HAP-1 (cell line): Measurements from ENCODE around the gene LRP1-AS.

Source experiments
- DNase-seq, 2 experiments: peaks; one replicate each; pipeline ENCODE4 v3.0.0-alpha.2; 2016 to 2020; ENCODE audit warnings: low spot score in 2 of 2
- H3K27me3 ChIP-seq: fragments of 250-450 bp; sonication (Bioruptor Pico); 2 replicates; pipeline ENCODE4 v1.5.1; 2020; ENCODE audit warnings: low read depth, mild to moderate bottlenecking, moderate library complexity
- H3K36me3 ChIP-seq: fragments of 250-450 bp; sonication (Bioruptor Pico); replicated peaks from 2 replicates; pipeline ENCODE4 v1.5.1; 2020; ENCODE audit warnings: mild to moderate bottlenecking
- H3K4me1 ChIP-seq: fragments of 250-450 bp; sonication (Bioruptor Pico); 2 replicates; pipeline ENCODE4 v1.5.1; 2020; ENCODE audit warnings: mild to moderate bottlenecking
- H3K4me3 ChIP-seq: fragments of 250-450 bp; sonication (Bioruptor Pico); 2 replicates; pipeline ENCODE4 v1.5.1; 2020; ENCODE audit warnings: mild to moderate bottlenecking, moderate library complexity
- H3K9me3 ChIP-seq: fragments of 250-450 bp; sonication (Bioruptor Pico); 2 replicates; pipeline ENCODE4 v1.5.1; 2020; ENCODE audit warnings: mild to moderate bottlenecking, moderate library complexity
- in situ Hi-C: fragments of 300-500 bp; cut with MboI; formaldehyde crosslinking; loops from 3 replicates; pipeline ENCODE4 v1.14.3; 2020; ENCODE audit warnings: low sequenced_read_pairs, inconsistent platforms, mixed read lengths

LRP1-AS gene

GRCh38 chr12:57162553-57163125 lies 15.2 kb upstream of the LRP1-AS start:
- Histone ChIP-seq H3K27me3 (no peaks in the 10 kb centered on the region), H3K36me3 (peaks cover 6% of the 10 kb centered on the region), H3K9me3 (no peaks in the 10 kb centered on the region), H3K4me3 (no peak overlapping the region), H3K4me1 (no peaks in the 10 kb centered on the region)
- DNase-seq, result no peak
- in situ Hi-C loops, result no loop called here

GRCh38 chr12:57161491-57161890 lies 14.1 kb upstream of the LRP1-AS start:
- H3K4me1 ChIP-seq, result no peaks in the 10 kb centered on the region
- DNase-seq, result no peak
- H3K4me3 ChIP-seq, result no peak overlapping the region
- H3K27me3 ChIP-seq, result no peaks in the 10 kb centered on the region
- in situ Hi-C loops, result no loop called here
- H3K9me3 ChIP-seq, result no peaks in the 10 kb centered on the region
- H3K36me3 ChIP-seq, result peaks cover 11% of the 10 kb centered on the region

GRCh38 chr12:57160741-57161140 lies 13.3 kb upstream of the LRP1-AS start:
- DNase-seq, result no peak
- Histone ChIP-seq H3K4me3 (no peak overlapping the region), H3K9me3 (no peaks in the 10 kb centered on the region), H3K27me3 (no peaks in the 10 kb centered on the region), H3K4me1 (no peaks in the 10 kb centered on the region), H3K36me3 (peaks cover 13% of the 10 kb centered on the region)
- in situ Hi-C loops, result no loop called here

GRCh38 chr12:57160040-57160439 lies 12.6 kb upstream of the LRP1-AS start:
- no peaks in the 10 kb centered on the region for H3K9me3 ChIP-seq
- in situ Hi-C loops, result no loop called here
- H3K4me3 ChIP-seq, result no peak overlapping the region
- peaks cover 13% of the 10 kb centered on the region for H3K36me3 ChIP-seq
- DNase-seq, result no peak
- H3K4me1 ChIP-seq, result no peaks in the 10 kb centered on the region
- H3K27me3 ChIP-seq, result no peaks in the 10 kb centered on the region

GRCh38 chr12:57159311-57159710 lies 11.9 kb upstream of the LRP1-AS start:
- no peaks in the 10 kb centered on the region for H3K9me3 ChIP-seq
- no peak for DNase-seq
- no peaks in the 10 kb centered on the region for H3K27me3 ChIP-seq
- peaks cover 13% of the 10 kb centered on the region for H3K36me3 ChIP-seq
- H3K4me3 ChIP-seq, result no peak overlapping the region
- in situ Hi-C loops, result no loop called here
- no peaks in the 10 kb centered on the region for H3K4me1 ChIP-seq

- Histone ChIP-seq H3K9me3 (no peaks in the 10 kb centered on the region), H3K4me1 (no peaks in the 10 kb centered on the region), H3K27me3 (no peaks in the 10 kb centered on the region), H3K36me3 (peaks cover 13% of the 10 kb centered on the region), H3K4me3 (no peak overlapping the region)
- DNase-seq, result no peak
- in situ Hi-C loops, result no loop called here
These were observed 11.2 kb upstream of the LRP1-AS start for GRCh38 chr12:57158665-57159064.

GRCh38 chr12:57158186-57158585 lies 10.8 kb upstream of the LRP1-AS start:
- H3K4me1 ChIP-seq, result no peaks in the 10 kb centered on the region
- peaks cover 13% of the 10 kb centered on the region for H3K36me3 ChIP-seq
- no peaks in the 10 kb centered on the region for H3K9me3 ChIP-seq
- no peak overlapping the region for H3K4me3 ChIP-seq
- in situ Hi-C loops, result no loop called here
- no peak for DNase-seq
- H3K27me3 ChIP-seq, result no peaks in the 10 kb centered on the region

- no peak for DNase-seq
- Histone ChIP-seq H3K4me1 (no peaks in the 10 kb centered on the region), H3K36me3 (peaks cover 13% of the 10 kb centered on the region), H3K9me3 (no peaks in the 10 kb centered on the region), H3K27me3 (no peaks in the 10 kb centered on the region), H3K4me3 (no peak overlapping the region)
- in situ Hi-C loops, result no loop called here
These were observed 10.3 kb upstream of the LRP1-AS start for GRCh38 chr12:57157588-57158173.

GRCh38 chr12:57156701-57157403 lies 9.4 kb upstream of the LRP1-AS start:
- Histone ChIP-seq H3K9me3 (no peaks in the 10 kb centered on the region), H3K27me3 (no peaks in the 10 kb centered on the region), H3K4me3 (no peak overlapping the region), H3K4me1 (no peaks in the 10 kb centered on the region), H3K36me3 (peaks cover 13% of the 10 kb centered on the region)
- in situ Hi-C loops, result no loop called here
- no peak for DNase-seq

GRCh38 chr12:57154804-57155434 lies 7.5 kb upstream of the LRP1-AS start:
- Histone ChIP-seq H3K27me3 (no peaks in the 10 kb centered on the region), H3K4me3 (no peak overlapping the region), H3K4me1 (no peaks in the 10 kb centered on the region), H3K9me3 (no peaks in the 10 kb centered on the region), H3K36me3 (peaks cover 7% of the 10 kb centered on the region; the same call in 1 of the 2 replicates)
- no peak for DNase-seq
- in situ Hi-C loops, result no loop called here

GRCh38 chr12:57154076-57154475 lies 6.7 kb upstream of the LRP1-AS start:
- in situ Hi-C loops, result no loop called here
- DNase-seq, result no peak
- Histone ChIP-seq H3K36me3 (peaks cover 7% of the 10 kb centered on the region; the same call in 1 of the 2 replicates), H3K4me1 (no peaks in the 10 kb centered on the region), H3K9me3 (no peaks in the 10 kb centered on the region), H3K4me3 (no peak overlapping the region), H3K27me3 (no peaks in the 10 kb centered on the region)

GRCh38 chr12:57153415-57153997 lies 6.1 kb upstream of the LRP1-AS start:
- Histone ChIP-seq H3K36me3 (peaks cover 7% of the 10 kb centered on the region; the same call in 1 of the 2 replicates), H3K4me3 (no peak overlapping the region), H3K9me3 (no peaks in the 10 kb centered on the region), H3K4me1 (no peaks in the 10 kb centered on the region), H3K27me3 (no peaks in the 10 kb centered on the region)
- in situ Hi-C loops, result no loop called here
- DNase-seq, result no peak

- H3K4me3 ChIP-seq, result no peak overlapping the region
- peaks cover 7% of the 10 kb centered on the region; the same call in 1 of the 2 replicates for H3K36me3 ChIP-seq
- no peak for DNase-seq
- no peaks in the 10 kb centered on the region for H3K4me1 ChIP-seq
- in situ Hi-C loops, result no loop called here
- H3K27me3 ChIP-seq, result no peaks in the 10 kb centered on the region
- no peaks in the 10 kb centered on the region for H3K9me3 ChIP-seq
These were observed 5.2 kb upstream of the LRP1-AS start for GRCh38 chr12:57152639-57153038.
